Gastroesophageal sphincter (tissue), 4 donors: ENCODE data around the gene KLHL17. TPM values are rescaled to one million over a fixed set of nuclear protein-coding genes. Genes with fewer than 3 reads are reported as not detected.

Experiments used
- ATAC-seq: fragments of 150-250 bp; one replicate; pipeline ENCODE4 v1.9.1; 2016; ENCODE audit warnings: mild to moderate bottlenecking, moderate library complexity
- H3K27ac ChIP-seq, 4 donors: fragments of 200-600 bp; sonication (generic) in 3 of 4; 1 replicate in 3 of 4; 2 replicates in 1 of 4; pipeline ENCODE4 v1.5.1; 2016 to 2019
- H3K27me3 ChIP-seq: fragments of 200-600 bp; sonication (generic); one replicate; pipeline ENCODE4 v1.5.1; 2019
- H3K36me3 ChIP-seq, 2 donors: fragments of 200-600 bp; sonication (generic); one replicate each; pipeline ENCODE4 v1.5.1; 2019; ENCODE audit warnings: control low read depth in 1 of 2
- H3K4me1 ChIP-seq, 3 donors: fragments of 200-600 bp; sonication (generic); 1 replicate in 2 of 3; 2 replicates in 1 of 3; pipeline ENCODE4 v1.5.1; 2016 to 2019; ENCODE audit warnings: control low read depth in 2 of 3
- H3K4me3 ChIP-seq, 2 donors: fragments of 200-600 bp; sonication (generic); one replicate each; pipeline ENCODE4 v1.5.1; 2019; ENCODE audit warnings: mild to moderate bottlenecking in 1 of 2, moderate library complexity in 1 of 2
- H3K9me3 ChIP-seq, 3 donors: fragments of 200-600 bp; sonication (generic); one replicate each; pipeline ENCODE4 v1.5.1; 2017 to 2019; ENCODE audit warnings: control low read depth in 2 of 3
- EP300 ChIP-seq: sonication (generic); formaldehyde crosslinking; IDR thresholded peaks from one replicate; pipeline ENCODE4 v1.6.1; 2017; ENCODE audit warnings: antibody characterized with exemption, mild to moderate bottlenecking
- POLR2A ChIP-seq, 2 donors: fragments of 450-650 bp; IDR thresholded peaks; one replicate each; pipeline ENCODE4 v1.6.1; 2017; ENCODE audit warnings: antibody characterized with exemption in 2 of 2, mild to moderate bottlenecking in 2 of 2, moderate library complexity in 1 of 2
- POLR2AphosphoS5 ChIP-seq: sonication (generic); formaldehyde crosslinking; IDR thresholded peaks from one replicate; pipeline ENCODE4 v1.6.1; 2017; ENCODE audit warnings: antibody characterized with exemption
- WGBS, 2 donors: methylation state at CpG; one replicate each; pipeline ENCODE4 v1.1.5; 2018; ENCODE audit warnings: low coverage in 1 of 2; 5-methylcytosine and 5-hydroxymethylcytosine counted together
- total RNA-seq, 4 donors: library from RNA; depleted of rRNA; stranded (reverse); fragments of >200 nt; gene quantifications; one replicate each; pipeline ENCODE4 v1.1.0, GENCODE V29; 2016
- TF ChIP-seq, protein P1 (sequence below), 4 experiments: fragments of 200-600 bp in 2 of 4; fragments of 450-650 bp in 2 of 4; sonication (generic) in 1 of 4; IDR thresholded peaks; one replicate each; pipeline ENCODE4 v1.5.1; 2017 to 2019; ENCODE audit warnings: antibody characterized with exemption in 4 of 4, mild to moderate bottlenecking in 2 of 4, moderate library complexity in 2 of 4

KLHL17 gene
- total RNA-seq, 4 donors from 2014 or later, result 3.6 to 12.0 (median 10.1) TPM

DNA sequence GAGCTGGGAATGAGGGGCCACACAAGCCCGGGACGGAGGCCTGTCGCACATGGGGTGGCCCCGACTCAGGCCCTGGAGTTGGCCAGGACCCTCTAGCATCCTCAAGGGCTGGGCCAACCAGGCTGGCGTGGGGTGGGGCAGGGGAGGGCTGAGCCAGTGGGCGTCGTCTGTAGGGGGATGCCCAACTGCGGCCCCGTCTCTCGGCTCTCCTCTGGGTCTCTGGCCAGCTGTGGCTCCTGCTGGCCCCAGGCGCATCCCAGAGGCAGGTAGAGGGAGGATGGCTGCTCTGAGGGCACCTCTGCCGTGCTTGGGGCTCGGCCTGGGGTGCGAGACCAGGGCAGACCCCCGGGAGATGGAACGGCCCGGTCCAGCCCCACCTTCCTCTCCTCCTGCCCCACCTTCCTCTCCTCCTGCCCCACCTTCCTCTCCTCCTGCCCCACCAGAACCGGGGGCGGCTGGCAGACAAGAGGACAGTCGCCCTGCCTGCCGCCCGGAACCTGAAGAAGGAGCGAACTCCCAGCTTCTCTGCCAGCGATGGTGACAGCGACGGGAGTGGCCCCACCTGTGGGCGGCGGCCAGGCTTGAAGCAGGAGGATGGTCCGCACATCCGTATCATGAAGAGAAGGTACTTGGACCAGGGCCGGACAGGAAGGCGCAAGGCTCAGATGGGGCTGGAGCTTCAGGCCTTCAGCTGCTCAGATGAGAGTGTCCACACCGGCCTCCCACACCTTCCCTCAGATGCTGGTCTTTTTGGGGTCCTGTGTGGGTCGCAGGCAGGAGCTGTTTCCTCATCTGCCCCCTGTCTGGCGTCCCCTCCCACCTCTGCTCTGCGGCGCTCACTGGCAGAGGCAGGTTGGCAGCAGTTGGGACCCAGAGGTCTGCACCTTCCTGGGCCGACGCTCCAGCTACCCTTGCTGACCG, 30.4 kb upstream of the KLHL17 start:
- Histone ChIP-seq H3K4me1 (peaks cover 0 to 25% (median 8%) of the 10 kb centered on the region in 3 donors), H3K9me3 (no peaks in the 10 kb centered on the region), H3K27ac (no peak overlapping the region), H3K4me3 (no peak overlapping the region), H3K27me3 (peaks cover 89% of the 10 kb centered on the region), H3K36me3 (no peaks in the 10 kb centered on the region)
- TF ChIP-seq POLR2A (IDR thresholded peaks at IDR 0.05) (no peak), EP300 (no peak), POLR2AphosphoS5 (no peak)
- TF ChIP-seq, protein P1, sequence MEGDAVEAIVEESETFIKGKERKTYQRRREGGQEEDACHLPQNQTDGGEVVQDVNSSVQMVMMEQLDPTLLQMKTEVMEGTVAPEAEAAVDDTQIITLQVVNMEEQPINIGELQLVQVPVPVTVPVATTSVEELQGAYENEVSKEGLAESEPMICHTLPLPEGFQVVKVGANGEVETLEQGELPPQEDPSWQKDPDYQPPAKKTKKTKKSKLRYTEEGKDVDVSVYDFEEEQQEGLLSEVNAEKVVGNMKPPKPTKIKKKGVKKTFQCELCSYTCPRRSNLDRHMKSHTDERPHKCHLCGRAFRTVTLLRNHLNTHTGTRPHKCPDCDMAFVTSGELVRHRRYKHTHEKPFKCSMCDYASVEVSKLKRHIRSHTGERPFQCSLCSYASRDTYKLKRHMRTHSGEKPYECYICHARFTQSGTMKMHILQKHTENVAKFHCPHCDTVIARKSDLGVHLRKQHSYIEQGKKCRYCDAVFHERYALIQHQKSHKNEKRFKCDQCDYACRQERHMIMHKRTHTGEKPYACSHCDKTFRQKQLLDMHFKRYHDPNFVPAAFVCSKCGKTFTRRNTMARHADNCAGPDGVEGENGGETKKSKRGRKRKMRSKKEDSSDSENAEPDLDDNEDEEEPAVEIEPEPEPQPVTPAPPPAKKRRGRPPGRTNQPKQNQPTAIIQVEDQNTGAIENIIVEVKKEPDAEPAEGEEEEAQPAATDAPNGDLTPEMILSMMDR (IDR thresholded peaks at IDR 0.05), result no peak
- WGBS, 2 donors, result 98% methylated on average over 8 of the region's 40 CpGs; no CpG with 5 or more reads in 1 of the 2 donors
- no peak for ATAC-seq

DNA sequence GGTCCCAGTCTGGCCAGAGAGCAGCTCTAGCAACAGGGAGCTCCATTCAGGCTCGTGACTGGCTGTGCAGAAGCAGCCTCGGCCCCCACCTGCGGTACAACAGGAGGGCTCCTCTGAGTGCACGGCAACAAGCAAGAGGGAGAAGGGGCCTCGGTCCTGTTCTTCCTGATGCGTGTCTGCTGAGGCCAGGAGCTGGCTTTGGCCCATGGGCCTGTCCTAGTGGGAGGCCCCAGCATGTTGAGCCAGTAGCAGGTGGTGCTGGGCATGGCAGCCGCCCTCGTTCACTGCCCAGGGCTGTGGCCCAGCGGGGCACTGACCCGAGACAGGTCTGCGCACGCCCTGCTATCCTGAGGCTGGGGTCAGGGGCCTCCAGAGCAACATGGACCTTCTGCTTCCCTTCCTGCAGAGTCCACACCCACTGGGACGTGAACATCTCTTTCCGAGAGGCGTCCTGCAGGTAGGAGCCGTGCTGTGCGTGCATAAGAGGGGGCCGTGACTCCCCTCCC, 29.7 kb upstream of the KLHL17 start:
- 70% methylated on average over 2 of the region's 18 CpGs; no CpG with 5 or more reads in 1 of the 2 donors for WGBS, 2 donors

DNA sequence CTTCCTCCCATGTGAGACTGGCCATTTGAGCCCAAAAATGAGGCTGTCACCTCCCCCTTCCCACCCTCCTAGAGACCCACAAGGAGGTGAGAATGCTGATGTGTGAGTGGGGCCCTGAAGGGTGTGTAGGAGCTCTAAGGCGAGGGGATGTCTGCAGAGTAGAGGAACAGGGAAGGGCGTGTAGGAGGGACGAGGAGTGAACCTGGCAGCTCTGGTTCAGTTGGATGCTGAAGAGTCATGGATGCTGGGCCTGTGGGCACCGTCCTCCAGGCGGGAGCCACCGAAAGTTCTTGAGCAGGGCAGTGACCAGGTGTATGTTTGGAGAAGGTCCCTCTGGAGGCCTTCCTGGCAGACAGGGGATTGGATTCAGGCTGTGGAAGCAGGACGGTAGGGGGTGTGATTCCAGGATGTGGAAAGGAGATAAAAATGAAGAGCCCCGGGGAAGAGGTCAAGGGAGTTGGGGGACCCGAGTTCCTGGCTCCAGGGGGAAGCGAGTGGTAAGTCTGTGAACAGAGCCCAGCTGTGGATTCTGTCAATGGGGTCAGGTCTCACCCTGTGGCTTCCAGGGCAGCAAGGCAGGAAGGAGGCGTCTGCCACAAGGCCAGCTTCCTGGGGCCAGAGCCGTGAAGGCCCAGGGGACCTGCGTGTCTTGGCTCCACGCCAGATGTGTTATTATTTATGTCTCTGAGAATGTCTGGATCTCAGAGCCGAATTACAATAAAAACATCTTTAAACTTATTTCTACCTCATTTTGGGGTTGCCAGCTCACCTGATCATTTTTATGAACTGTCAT, 28.8 kb upstream of the KLHL17 start:
- no peak for ATAC-seq
- TF ChIP-seq EP300 (no peak), POLR2A (IDR thresholded peaks at IDR 0.05) (no peak), POLR2AphosphoS5 (no peak)
- TF ChIP-seq, protein P1 (IDR thresholded peaks at IDR 0.05), result no peak
- H3K4me3 ChIP-seq, result no peak overlapping the region
- no peak overlapping the region for H3K27ac ChIP-seq
- peaks cover 0 to 22% (median 6%) of the 10 kb centered on the region in 3 donors for H3K4me1 ChIP-seq
- H3K36me3 ChIP-seq, result no peaks in the 10 kb centered on the region
- 58 to 67% methylated on average over 8 to 13 of the region's 15 CpGs for WGBS, 2 donors
- H3K9me3 ChIP-seq, result no peaks in the 10 kb centered on the region
- peaks cover 89% of the 10 kb centered on the region for H3K27me3 ChIP-seq

More for the DNA sequence above, 29.7 kb upstream of the KLHL17 start:
- TF ChIP-seq, protein P1 (IDR thresholded peaks at IDR 0.05), result no peak
- no peak for TF ChIP-seq POLR2A (IDR thresholded peaks at IDR 0.05)
- TF ChIP-seq EP300, result no peak
- TF ChIP-seq POLR2AphosphoS5, result no peak
- no peak for ATAC-seq
- no peaks in the 10 kb centered on the region for H3K9me3 ChIP-seq
- H3K4me1 ChIP-seq, result peaks cover 0 to 25% (median 8%) of the 10 kb centered on the region in 3 donors
- no peaks in the 10 kb centered on the region for H3K36me3 ChIP-seq
- H3K27ac ChIP-seq, result no peak overlapping the region
- peaks cover 89% of the 10 kb centered on the region for H3K27me3 ChIP-seq
- H3K4me3 ChIP-seq, result no peak overlapping the region

DNA sequence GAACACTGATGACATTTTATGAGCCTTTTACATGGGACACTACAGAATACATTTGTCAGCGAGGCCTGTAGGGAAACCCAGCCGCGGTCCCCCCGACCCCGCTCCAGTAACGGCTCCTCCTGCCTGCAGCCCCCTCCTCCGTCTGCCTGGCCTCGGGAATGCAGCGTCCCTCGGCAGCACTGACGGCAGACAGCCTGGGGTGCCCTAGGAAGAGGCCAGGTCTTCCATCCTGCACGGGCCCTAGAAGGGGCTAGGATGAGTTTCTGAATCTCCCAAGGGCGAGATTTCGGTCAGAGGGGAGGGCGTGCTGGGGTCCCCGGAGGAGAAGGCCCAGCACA, 28.2 kb upstream of the KLHL17 start:
- Histone ChIP-seq H3K9me3 (no peaks in the 10 kb centered on the region), H3K27me3 (peaks cover 89% of the 10 kb centered on the region), H3K4me3 (no peak overlapping the region), H3K4me1 (peaks cover 0 to 16% (median 6%) of the 10 kb centered on the region in 3 donors), H3K36me3 (no peaks in the 10 kb centered on the region), H3K27ac (no peak overlapping the region)
- TF ChIP-seq POLR2A (IDR thresholded peaks at IDR 0.05) (no peak), EP300 (no peak), POLR2AphosphoS5 (no peak)
- TF ChIP-seq, protein P1 (IDR thresholded peaks at IDR 0.05), result no peak
- WGBS, 2 donors, result no CpG with 5 or more reads among the region's 16 CpGs
- ATAC-seq, result no peak
